NB4 (cell line): ENCODE data around the gene TMEM106C.

ENCODE experiments used
- DNase-seq: peaks from one replicate; pipeline ENCODE4 v3.0.0; 2010; ENCODE audit warnings: low read depth
- H3K4me3 ChIP-seq: one replicate; pipeline ENCODE4 v1.5.1; 2011; ENCODE audit warnings: mild to moderate bottlenecking, low read depth, low read length, moderate library complexity
- MYC ChIP-seq: IDR thresholded peaks from 2 replicates; pipeline ENCODE4 v1.6.1; 2011; ENCODE audit warnings: low read depth, low read length
- POLR2A ChIP-seq: IDR thresholded peaks from 2 replicates; pipeline ENCODE4 v1.6.1; 2011; ENCODE audit warnings: mild to moderate bottlenecking; ENCODE audit not compliant: insufficient read length; ENCODE audit errors: extremely low read depth
- TF ChIP-seq, protein P1 (sequence below): IDR thresholded peaks from 2 replicates; pipeline ENCODE4 v1.6.1; 2011; ENCODE audit warnings: low read depth, low read length
- TF ChIP-seq, protein P2 (sequence below): IDR thresholded peaks from one replicate; pipeline ENCODE4 v1.5.1; 2012; ENCODE audit warnings: low read depth, low read length

The TMEM106C gene

DNA sequence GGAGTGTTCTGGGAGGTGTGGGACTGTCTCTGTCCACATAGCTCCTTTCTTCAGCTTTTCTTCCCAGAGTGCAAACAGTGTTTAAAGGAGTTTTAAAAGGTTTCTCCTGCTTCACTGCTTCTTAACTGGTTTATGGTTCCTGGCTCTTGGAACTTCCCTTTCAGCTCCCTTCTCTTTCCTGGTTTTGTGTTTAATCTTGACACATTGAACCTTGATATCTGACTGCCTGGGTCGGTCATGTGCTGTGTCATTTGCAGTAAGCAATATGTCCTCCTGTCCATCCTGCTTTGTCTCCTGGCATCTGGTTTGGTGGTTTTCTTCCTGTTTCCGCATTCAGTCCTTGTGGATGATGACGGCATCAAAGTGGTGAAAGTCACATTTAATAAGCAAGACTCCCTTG, 2.2 kb downstream of the TMEM106C start:
- DNase-seq = no peak
- no peak overlapping the region for H3K4me3 ChIP-seq
- TF ChIP-seq, protein P1, sequence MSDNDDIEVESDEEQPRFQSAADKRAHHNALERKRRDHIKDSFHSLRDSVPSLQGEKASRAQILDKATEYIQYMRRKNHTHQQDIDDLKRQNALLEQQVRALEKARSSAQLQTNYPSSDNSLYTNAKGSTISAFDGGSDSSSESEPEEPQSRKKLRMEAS = no peak
- TF ChIP-seq MYC (no peak), POLR2A (no peak)
- TF ChIP-seq, protein P2, sequence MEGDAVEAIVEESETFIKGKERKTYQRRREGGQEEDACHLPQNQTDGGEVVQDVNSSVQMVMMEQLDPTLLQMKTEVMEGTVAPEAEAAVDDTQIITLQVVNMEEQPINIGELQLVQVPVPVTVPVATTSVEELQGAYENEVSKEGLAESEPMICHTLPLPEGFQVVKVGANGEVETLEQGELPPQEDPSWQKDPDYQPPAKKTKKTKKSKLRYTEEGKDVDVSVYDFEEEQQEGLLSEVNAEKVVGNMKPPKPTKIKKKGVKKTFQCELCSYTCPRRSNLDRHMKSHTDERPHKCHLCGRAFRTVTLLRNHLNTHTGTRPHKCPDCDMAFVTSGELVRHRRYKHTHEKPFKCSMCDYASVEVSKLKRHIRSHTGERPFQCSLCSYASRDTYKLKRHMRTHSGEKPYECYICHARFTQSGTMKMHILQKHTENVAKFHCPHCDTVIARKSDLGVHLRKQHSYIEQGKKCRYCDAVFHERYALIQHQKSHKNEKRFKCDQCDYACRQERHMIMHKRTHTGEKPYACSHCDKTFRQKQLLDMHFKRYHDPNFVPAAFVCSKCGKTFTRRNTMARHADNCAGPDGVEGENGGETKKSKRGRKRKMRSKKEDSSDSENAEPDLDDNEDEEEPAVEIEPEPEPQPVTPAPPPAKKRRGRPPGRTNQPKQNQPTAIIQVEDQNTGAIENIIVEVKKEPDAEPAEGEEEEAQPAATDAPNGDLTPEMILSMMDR = no peak

DNA sequence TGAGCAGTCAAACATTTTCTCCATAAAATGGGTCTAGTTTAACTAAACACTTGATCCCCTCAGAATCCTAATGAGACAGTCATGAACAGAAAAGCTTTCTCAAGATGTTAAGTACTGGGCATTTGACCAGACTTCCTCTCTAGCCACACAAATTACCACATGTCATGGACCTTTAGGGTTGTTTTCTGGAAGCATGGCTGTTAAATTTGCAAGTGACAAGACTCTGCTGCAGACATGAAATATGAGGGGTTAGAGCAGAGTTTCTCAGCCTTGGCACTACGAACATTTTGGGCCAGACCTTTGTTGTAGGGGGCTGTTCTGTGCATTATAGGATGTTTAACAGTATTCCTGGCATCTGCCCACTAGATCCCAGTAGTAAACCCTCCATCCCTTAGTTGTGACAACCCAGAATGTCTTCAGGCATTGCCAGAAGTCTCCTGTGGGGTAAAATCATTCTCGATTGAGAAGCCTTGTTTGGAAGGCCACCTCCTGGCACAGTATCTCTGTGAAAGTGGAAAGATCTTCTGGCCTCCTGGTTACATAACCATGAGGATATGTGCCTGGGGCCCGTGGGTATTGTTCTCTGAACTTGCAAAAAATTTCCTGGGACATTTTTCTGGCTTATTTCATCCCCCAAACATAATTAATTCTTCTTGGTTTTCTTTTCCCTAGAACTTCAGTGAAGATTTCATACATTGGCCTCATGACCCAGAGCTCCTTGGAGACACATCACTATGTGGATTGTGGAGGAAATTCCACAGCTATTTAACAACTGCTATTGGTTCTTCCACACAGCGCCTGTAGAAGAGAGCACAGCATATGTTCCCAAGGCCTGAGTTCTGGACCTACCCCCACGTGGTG, 4.3 kb downstream of the TMEM106C start:
- no peak overlapping the region for H3K4me3 ChIP-seq
- TF ChIP-seq, protein P2 = no peak
- no peak for TF ChIP-seq MYC
- DNase-seq = no peak

DNA sequence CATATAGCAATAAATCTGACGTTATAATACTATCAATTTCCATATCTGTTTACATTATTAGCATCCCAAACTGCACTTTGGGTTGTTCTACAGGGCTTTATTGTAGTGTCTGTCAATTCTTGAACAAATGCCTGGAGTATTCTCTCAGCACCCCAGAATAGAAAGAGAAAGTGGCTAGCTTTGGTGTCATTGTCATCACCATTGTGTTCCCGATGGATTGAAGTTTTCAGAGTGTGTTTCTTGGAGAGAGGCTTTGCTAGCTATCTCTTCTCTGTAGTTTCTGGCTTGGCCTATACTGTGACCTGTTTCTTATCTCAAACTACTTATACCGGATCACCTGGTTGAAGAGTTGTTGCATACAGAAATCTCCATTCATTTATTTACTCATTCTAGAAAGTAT, 6.4 kb downstream of the TMEM106C start:
- no peak overlapping the region for H3K4me3 ChIP-seq
- no peak for DNase-seq
- no peak for TF ChIP-seq POLR2A
- TF ChIP-seq MYC = no peak
- TF ChIP-seq, protein P2 = no peak
- TF ChIP-seq, protein P1 = no peak

DNA sequence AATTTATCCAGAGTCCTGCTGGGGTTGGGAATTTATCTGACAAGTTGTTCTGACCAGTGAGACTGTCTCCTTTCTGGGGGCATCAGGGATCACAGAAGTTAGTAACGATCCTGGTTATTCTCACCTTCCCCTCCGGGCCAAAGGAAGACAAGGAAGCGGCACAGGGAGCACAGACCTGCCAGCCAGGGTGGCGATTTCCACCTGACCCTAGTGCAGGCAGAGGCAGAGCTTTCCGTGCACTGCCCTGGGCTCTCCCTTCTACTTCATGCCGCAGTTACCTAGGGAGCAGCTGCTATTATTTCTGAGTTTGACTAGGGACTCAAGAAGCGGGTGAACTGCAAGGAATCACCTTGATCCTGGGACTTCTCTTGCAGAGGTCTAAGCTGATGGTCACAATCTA, 7.4 kb downstream of the TMEM106C start:
- DNase-seq = no peak
- H3K4me3 ChIP-seq = no peak overlapping the region
- no peak for TF ChIP-seq POLR2A
- no peak for TF ChIP-seq MYC
- TF ChIP-seq, protein P1 = no peak

DNA sequence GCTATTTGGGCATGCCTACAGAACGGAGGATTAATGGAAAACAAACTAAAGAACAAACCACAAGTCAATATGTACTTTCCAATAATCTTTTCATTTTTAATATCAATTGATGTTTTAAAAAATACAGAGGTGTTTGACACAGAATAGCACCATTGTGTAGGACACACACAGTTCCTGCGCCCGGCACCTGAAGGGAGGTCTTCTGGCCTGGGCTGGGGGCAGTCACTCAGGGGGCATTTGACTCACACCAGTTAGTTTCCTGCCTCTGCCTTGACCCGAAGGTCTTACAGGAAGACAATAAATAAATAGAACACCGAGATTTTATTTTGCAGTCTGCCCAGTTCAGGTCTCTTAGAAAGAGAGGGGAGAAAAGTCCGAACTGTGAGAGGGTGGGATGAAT, 9.5 kb downstream of the TMEM106C start:
- no peak for TF ChIP-seq MYC
- TF ChIP-seq, protein P1 = no peak
- TF ChIP-seq, protein P2 = no peak
- no peak for TF ChIP-seq POLR2A
- no peak overlapping the region for H3K4me3 ChIP-seq
- DNase-seq = no peak

DNA sequence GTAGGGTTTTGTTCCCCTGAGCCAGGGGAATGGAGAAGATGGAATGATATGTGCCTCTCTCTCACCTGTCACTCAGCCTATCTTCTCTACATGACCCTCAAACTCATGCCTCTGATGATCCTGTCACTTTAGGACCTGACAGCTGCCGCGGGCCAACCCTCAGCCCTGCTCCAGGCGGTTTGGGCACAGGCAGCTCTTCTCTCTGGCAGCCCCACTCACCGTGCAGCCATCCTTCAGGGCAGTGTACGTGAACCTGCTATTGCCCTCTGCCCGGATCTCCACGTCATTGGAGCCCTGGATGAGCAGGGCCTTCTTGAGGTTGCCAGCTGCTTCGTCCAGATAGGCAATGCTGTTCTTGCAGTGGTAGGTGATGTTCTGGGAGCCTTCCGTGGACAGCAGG, 10.5 kb downstream of the TMEM106C start:
- DNase-seq = no peak
- TF ChIP-seq MYC (no peak), POLR2A (no peak)
- TF ChIP-seq, protein P1 = no peak
- TF ChIP-seq, protein P2 = no peak
- no peak overlapping the region for H3K4me3 ChIP-seq
